CMK (cell line): ENCODE data around the gene CHADL.
A peak's percentile ranks its signal among the peaks of the same experiment; 100 is the strongest.
"Not testable (repeated sequence)": the region's sequence is repeated elsewhere in the genome, so short reads cannot be mapped to it uniquely, and the experiment has no call there.

Experiments
- DNase-seq: peaks from one replicate; pipeline ENCODE4 v3.0.0-alpha.2; 2010; ENCODE audit warnings: low read depth

CHADL gene

GRCh38 chr22:41240377-41241132 is at the start of gene CHADL:
Gene CHADL (minus strand): TSS chr22:41240931. CDS start chr22:41240881, 50 bp downstream.
- no peak for DNase-seq

- no peak for DNase-seq
Measured at GRCh38 chr22:41289671-41290070, 48.9 kb upstream of the CHADL start.

- no peak for DNase-seq
Measured at GRCh38 chr22:41288245-41288946, 47.7 kb upstream of the CHADL start.

GRCh38 chr22:41286639-41287091 is 45.9 kb upstream of the CHADL start:
- peak; percentile 45 for DNase-seq

GRCh38 chr22:41285820-41286638 is 45.3 kb upstream of the CHADL start, which contains the start of gene RANGAP1:
Gene RANGAP1 (minus strand): TSS chr22:41286187. CDS start chr22:41281044, 5,143 bp downstream.
- peak; percentile 94 for DNase-seq

- DNase-seq, result peak; percentile 22
Measured at GRCh38 chr22:41285441-41285819, 44.7 kb upstream of the CHADL start.

GRCh38 chr22:41284465-41284864 is 43.7 kb upstream of the CHADL start:
- DNase-seq, result no peak

- no peak for DNase-seq
Measured at GRCh38 chr22:41280854-41281253, 40.1 kb upstream of the CHADL start.

- no peak for DNase-seq
Measured at GRCh38 chr22:41280065-41280464, 39.3 kb upstream of the CHADL start.

GRCh38 chr22:41274856-41275255 is 34.1 kb upstream of the CHADL start:
- DNase-seq, result no peak

- DNase-seq, result no peak
Measured at GRCh38 chr22:41273128-41273527, 32.4 kb upstream of the CHADL start.

- no peak for DNase-seq
Measured at GRCh38 chr22:41271787-41272186, 31.1 kb upstream of the CHADL start.

- no peak for DNase-seq
Measured at GRCh38 chr22:41267958-41268357, 27.2 kb upstream of the CHADL start.

GRCh38 chr22:41264408-41264941 is 23.7 kb upstream of the CHADL start:
- DNase-seq, result no peak

GRCh38 chr22:41263704-41264103 is 23.0 kb upstream of the CHADL start:
- DNase-seq, result no peak

GRCh38 chr22:41262250-41262765 is 21.6 kb upstream of the CHADL start:
- DNase-seq, result no peak

- no peak for DNase-seq
Measured at GRCh38 chr22:41261541-41262249, 21.0 kb upstream of the CHADL start.

GRCh38 chr22:41260871-41261270 is 20.1 kb upstream of the CHADL start:
- DNase-seq, result no peak

- not testable (repeated sequence) for DNase-seq
Measured at GRCh38 chr22:41259756-41260155, 19.0 kb upstream of the CHADL start.

- DNase-seq, result no peak
Measured at GRCh38 chr22:41257696-41258095, 17.0 kb upstream of the CHADL start.
